GM10847 (cell line): ENCODE results near the gene VPS11.

Experiments used
- POLR2A ChIP-seq: IDR thresholded peaks from 2 replicates; pipeline ENCODE4 v1.6.1; 2011; ENCODE audit not compliant: insufficient read length; ENCODE audit errors: extremely low read depth

The VPS11 gene

GRCh38 chr11:119089319-119089718 lies 21.7 kb downstream of the VPS11 start:
- TF ChIP-seq POLR2A: no peak

DNA sequence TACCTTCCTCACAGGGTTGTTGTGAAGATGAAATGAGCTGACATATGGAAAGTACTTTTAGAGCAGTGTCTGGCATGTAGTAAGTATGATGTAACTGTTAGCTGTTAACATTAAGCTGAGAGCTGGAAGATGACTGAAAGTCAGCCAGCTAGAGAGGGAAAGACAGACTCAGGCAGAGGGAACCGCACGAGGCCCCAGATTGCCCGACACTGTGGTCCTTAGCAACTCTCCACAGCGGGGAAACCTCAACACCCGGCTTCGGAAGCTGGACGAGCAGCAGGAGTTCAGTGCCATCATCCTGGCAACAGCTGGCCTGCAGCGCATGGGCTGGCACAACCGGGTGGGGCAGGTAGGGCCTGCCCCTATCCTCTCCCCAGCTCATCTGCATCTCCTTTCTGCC lies 23.6 kb downstream of the VPS11 start:
- TF ChIP-seq POLR2A: no peak

GRCh38 chr11:119091966-119092879 lies 24.6 kb downstream of the VPS11 start:
- TF ChIP-seq POLR2A: no peak

GRCh38 chr11:119092880-119093842 lies 25.5 kb downstream of the VPS11 start:
- TF ChIP-seq POLR2A: no peak

- no peak for TF ChIP-seq POLR2A
These were observed 26.6 kb downstream of the VPS11 start for GRCh38 chr11:119093942-119094815.

DNA sequence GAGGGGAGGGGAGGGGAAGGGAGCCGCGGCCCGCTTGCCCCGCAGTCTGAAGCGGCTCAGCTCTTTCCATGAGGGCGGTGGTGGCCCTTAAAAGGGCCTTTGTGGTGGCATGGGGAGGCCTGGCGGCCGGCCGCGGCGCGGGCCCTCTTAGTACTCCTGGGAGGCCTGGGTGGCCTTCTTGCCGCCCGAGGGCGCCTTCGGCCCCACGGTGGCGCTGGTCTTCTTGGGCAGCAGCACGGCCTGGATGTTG lies 27.1 kb downstream of the VPS11 start:
- no peak for TF ChIP-seq POLR2A

- peak; percentile 100 for TF ChIP-seq POLR2A
These were observed 27.7 kb downstream of the VPS11 start for GRCh38 chr11:119095066-119095880.

GRCh38 chr11:119099711-119100110 lies 32.1 kb downstream of the VPS11 start:
- TF ChIP-seq POLR2A: no peak

GRCh38 chr11:119100246-119100970 lies 32.8 kb downstream of the VPS11 start:
- TF ChIP-seq POLR2A: no peak

GRCh38 chr11:119100994-119101758 lies 33.6 kb downstream of the VPS11 start:
- TF ChIP-seq POLR2A: no peak

- peak; percentile 10 for TF ChIP-seq POLR2A
These were observed 34.3 kb downstream of the VPS11 start, which contains the start of gene DPAGT1 for GRCh38 chr11:119101759-119102423. Gene DPAGT1 (minus strand): TSS chr11:119101853. CDS start chr11:119101655, 198 bp downstream.

GRCh38 chr11:119103793-119104192 lies 36.2 kb downstream of the VPS11 start:
- no peak for TF ChIP-seq POLR2A
